Measurements from ENCODE around the gene PCNA. TPM values are rescaled to one million over a fixed set of nuclear protein-coding genes. Genes with fewer than 3 reads are reported as not detected.

The PCNA gene
- total and polyA plus RNA-seq, 8 donors = 0.87 to 82.3 (median 65.8) TPM

DNA sequence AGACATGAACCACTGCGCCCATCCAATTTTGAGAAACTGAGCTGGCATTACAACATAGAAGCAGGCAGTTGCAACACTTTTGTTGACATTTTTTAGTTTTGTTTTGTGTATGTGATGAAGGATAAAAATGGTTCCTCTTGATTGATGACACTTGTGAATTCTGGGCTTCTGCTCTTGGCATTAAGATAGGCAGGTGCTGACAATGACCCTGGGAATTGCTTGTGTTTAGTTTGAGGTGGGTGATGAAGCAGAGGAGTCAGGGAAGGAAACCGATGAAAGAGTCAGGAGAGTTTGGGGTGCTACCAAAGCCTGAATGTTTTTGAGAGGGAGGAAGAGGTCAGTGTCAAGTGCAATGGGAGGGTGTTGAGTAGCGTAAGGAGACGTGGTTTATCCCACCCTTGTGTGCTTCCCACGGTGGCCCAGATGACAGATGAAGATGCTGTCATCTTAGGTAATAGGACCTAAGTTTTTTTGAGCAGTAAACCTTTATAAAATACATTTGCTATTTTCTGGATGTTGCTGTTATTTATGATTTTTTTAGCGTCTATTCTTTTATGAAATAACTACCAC is 26.4 kb upstream of the PCNA start:
- no peaks in the 10 kb centered on the region for H3K27me3 ChIP-seq
- no peak overlapping the region for H3K27ac ChIP-seq
- intact Hi-C loops (cut with DNase I; ENCODE audit: low total_unique reads) = no loop called here
- peaks cover 38 to 97% (median 69%) of the 10 kb centered on the region in 4 donors for H3K4me1 ChIP-seq
- no peak for DNase-seq
- no peak for TF ChIP-seq EP300 (IDR thresholded peaks at IDR 0.05)
- TF ChIP-seq POLR2A (IDR thresholded peaks at IDR 0.05) = no peak
- no peak for TF ChIP-seq POLR2AphosphoS5 (IDR thresholded peaks at IDR 0.05)
- TF ChIP-seq, protein P1, sequence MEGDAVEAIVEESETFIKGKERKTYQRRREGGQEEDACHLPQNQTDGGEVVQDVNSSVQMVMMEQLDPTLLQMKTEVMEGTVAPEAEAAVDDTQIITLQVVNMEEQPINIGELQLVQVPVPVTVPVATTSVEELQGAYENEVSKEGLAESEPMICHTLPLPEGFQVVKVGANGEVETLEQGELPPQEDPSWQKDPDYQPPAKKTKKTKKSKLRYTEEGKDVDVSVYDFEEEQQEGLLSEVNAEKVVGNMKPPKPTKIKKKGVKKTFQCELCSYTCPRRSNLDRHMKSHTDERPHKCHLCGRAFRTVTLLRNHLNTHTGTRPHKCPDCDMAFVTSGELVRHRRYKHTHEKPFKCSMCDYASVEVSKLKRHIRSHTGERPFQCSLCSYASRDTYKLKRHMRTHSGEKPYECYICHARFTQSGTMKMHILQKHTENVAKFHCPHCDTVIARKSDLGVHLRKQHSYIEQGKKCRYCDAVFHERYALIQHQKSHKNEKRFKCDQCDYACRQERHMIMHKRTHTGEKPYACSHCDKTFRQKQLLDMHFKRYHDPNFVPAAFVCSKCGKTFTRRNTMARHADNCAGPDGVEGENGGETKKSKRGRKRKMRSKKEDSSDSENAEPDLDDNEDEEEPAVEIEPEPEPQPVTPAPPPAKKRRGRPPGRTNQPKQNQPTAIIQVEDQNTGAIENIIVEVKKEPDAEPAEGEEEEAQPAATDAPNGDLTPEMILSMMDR (IDR thresholded peaks at IDR 0.05) = no peak
- no peaks in the 10 kb centered on the region for H3K36me3 ChIP-seq
- H3K9me3 ChIP-seq = no peaks in the 10 kb centered on the region
- H3K4me3 ChIP-seq = no peak overlapping the region
- 88 to 94% (median 90%) methylated on average over 6 of the region's 6 CpGs for WGBS, 5 donors

DNA sequence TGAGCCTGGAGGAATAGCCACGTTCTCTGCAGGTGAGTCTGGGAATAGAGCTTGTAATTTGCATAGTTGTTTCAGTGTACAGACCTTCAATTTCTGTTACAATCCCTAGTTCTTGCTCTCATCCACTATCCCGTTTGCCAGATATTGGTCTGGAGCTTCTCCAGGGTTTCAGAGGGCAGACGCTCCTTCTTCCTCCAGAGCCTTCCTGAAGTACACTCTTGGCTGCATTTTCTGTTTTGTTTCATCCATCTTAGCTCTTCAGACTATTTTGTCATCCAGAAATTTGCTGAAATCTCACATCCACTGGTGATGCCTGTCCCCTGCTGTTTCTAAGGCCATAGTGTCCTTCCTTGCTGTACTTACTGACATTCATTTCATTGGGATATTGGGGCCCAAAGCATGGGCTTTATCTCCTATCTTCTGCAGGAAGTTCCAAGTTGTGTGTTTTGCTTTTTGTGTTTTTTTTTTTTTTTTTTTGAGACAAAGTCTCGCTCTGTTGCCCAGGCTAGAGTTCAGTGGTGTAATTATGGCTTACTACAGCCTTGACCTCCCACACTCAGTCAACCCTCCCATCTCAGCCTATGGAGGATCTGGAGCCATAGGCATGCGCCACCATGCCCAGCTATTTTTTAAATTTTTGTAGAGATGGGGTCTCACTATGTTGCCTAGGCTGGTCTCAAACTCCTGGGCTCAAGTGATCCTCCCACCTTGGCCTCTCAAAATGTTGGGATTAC is 25.8 kb upstream of the PCNA start:
- H3K9me3 ChIP-seq = no peaks in the 10 kb centered on the region
- H3K36me3 ChIP-seq = no peaks in the 10 kb centered on the region
- no peak for DNase-seq
- H3K27ac ChIP-seq = no peak overlapping the region
- TF ChIP-seq POLR2A (IDR thresholded peaks at IDR 0.05) (no peak), POLR2AphosphoS5 (IDR thresholded peaks at IDR 0.05) (no peak), EP300 (IDR thresholded peaks at IDR 0.05) (no peak)
- TF ChIP-seq, protein P1 (IDR thresholded peaks at IDR 0.05) = no peak
- peaks cover 38 to 98% (median 69%) of the 10 kb centered on the region in 4 donors for H3K4me1 ChIP-seq
- WGBS, 5 donors = 61 to 78% (median 73%) methylated on average over 5 of the region's 5 CpGs
- no peak overlapping the region for H3K4me3 ChIP-seq
- intact Hi-C loops (cut with DNase I; ENCODE audit: low total_unique reads) = no loop called here
- H3K27me3 ChIP-seq = no peaks in the 10 kb centered on the region

DNA sequence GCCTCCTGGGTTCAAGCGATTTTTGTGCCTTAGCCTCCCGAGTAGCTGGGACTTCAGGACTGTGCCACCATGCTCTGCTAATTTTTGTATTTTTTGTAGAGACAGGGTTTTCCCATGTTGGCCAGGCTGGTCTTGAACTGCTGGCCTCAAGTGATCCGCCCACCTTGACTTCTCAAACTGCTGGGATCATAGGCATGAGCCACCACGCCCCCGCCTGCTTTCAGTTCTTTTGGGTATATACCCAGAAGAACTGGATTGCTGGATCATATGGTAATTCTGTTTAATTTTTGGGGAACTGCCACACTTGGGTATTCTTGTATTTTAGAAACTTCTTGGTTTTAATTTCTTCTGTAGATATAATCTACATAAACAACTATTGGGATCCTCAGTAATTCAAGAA is 24.1 kb upstream of the PCNA start:
- H3K36me3 ChIP-seq = no peaks in the 10 kb centered on the region
- TF ChIP-seq, protein P1 (IDR thresholded peaks at IDR 0.05) = no peak
- TF ChIP-seq POLR2A (IDR thresholded peaks at IDR 0.05) (no peak), EP300 (IDR thresholded peaks at IDR 0.05) (no peak), POLR2AphosphoS5 (IDR thresholded peaks at IDR 0.05) (no peak)
- no peaks in the 10 kb centered on the region for H3K9me3 ChIP-seq
- no peak for DNase-seq
- no peak overlapping the region for H3K4me3 ChIP-seq
- peaks cover 35 to 93% (median 62%) of the 10 kb centered on the region in 4 donors for H3K4me1 ChIP-seq
- intact Hi-C loops (cut with DNase I; ENCODE audit: low total_unique reads) = no loop called here
- no peaks in the 10 kb centered on the region for H3K27me3 ChIP-seq
- 88 to 96% (median 95%) methylated on average over 5 of the region's 5 CpGs for WGBS, 5 donors
- H3K27ac ChIP-seq = peak overlapping the region; percentile 36 to 70 (median 57)

DNA sequence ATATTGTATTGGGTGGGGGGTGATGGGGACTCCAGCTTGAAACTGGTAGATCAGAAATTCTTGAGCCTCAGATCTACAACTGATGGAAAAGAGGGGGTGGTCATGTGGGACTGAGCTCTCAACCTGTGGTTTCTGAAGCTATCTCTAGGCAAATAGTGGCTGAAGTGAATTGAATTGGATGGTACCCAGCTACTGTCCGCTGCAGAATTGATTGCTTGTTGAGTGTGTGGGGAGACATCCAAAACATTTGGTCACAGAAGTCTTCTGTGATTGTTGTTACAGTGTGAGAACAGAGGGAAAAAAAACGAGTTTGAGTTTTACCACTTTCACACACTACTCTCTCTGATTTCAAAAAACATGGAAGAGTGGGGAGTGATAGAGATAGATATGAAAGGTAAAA is 21.9 kb upstream of the PCNA start:
- no peaks in the 10 kb centered on the region for H3K9me3 ChIP-seq
- H3K27ac ChIP-seq = no peak overlapping the region
- no peak overlapping the region for H3K4me3 ChIP-seq
- no peaks in the 10 kb centered on the region for H3K36me3 ChIP-seq
- DNase-seq = no peak
- intact Hi-C loops (cut with DNase I; ENCODE audit: low total_unique reads) = no loop called here
- H3K27me3 ChIP-seq = no peaks in the 10 kb centered on the region
- WGBS, 5 donors = 54 to 71% (median 61%) methylated on average over 2 of the region's 2 CpGs
- H3K4me1 ChIP-seq = peaks cover 23 to 75% (median 49%) of the 10 kb centered on the region in 4 donors
- no peak for TF ChIP-seq POLR2AphosphoS5 (IDR thresholded peaks at IDR 0.05)
- TF ChIP-seq EP300 (IDR thresholded peaks at IDR 0.05) = no peak
- no peak for TF ChIP-seq POLR2A (IDR thresholded peaks at IDR 0.05)
- TF ChIP-seq, protein P1 (IDR thresholded peaks at IDR 0.05) = no peak

Data from stomach (tissue), 9 donors.